Ascending aorta (tissue), 2 donors: ENCODE results near the gene HBE1. TPM values are rescaled to one million over a fixed set of nuclear protein-coding genes. Genes with fewer than 3 reads are reported as not detected.
"Not testable (repeated sequence)": the region's sequence is repeated elsewhere in the genome, so short reads cannot be mapped to it uniquely, and the experiment has no call there.

Experiments used
- DNase-seq, 2 donors: peaks; one replicate each; pipeline ENCODE4 v3.0.0-alpha.2; 2019; ENCODE audit warnings: low spot score in 2 of 2
- H3K27ac ChIP-seq, 2 donors: fragments of 200-600 bp; sonication (generic); one replicate each; pipeline ENCODE4 v1.5.1; 2016 to 2017; ENCODE audit warnings: mild to moderate bottlenecking in 1 of 2
- H3K27me3 ChIP-seq: fragments of 200-600 bp; sonication (generic); one replicate; pipeline ENCODE4 v1.5.1; 2017
- H3K36me3 ChIP-seq, 2 donors: fragments of 200-600 bp; sonication (generic); one replicate each; pipeline ENCODE4 v1.5.1; 2016
- H3K4me1 ChIP-seq, 2 donors: fragments of 200-600 bp; sonication (generic); one replicate each; pipeline ENCODE4 v1.5.1; 2016 to 2017; ENCODE audit warnings: mild to moderate bottlenecking in 1 of 2
- H3K4me3 ChIP-seq, 2 donors: fragments of 200-600 bp; sonication (generic); one replicate each; pipeline ENCODE4 v1.5.1; 2016 to 2017; ENCODE audit warnings: mild to moderate bottlenecking in 1 of 2
- H3K9me3 ChIP-seq, 2 donors: fragments of 200-600 bp; sonication (generic); one replicate each; pipeline ENCODE4 v1.5.1; 2016
- CTCF ChIP-seq, 3 experiments: fragments of 200-600 bp in 2 of 3; fragments of 450-650 bp in 1 of 3; sonication (generic) in 2 of 3; IDR thresholded peaks; one replicate each; pipeline ENCODE4 v1.5.1; 2016 to 2019; ENCODE audit warnings: antibody characterized with exemption in 3 of 3, mild to moderate bottlenecking in 1 of 3, moderate library complexity in 1 of 3
- intact Hi-C: fragments of 100-400 bp; cut with DNase I; formaldehyde crosslinking; loops from one replicate; pipeline ENCODE4 v1.15.1; 2023
- total RNA-seq: library from RNA; depleted of rRNA; stranded (reverse); fragments of >200 nt; gene quantifications from one replicate; pipeline ENCODE4 v1.1.0, GENCODE V29; 2016

The HBE1 gene
- total RNA-seq, 1 donor from 2014 or later, result not detected

DNA sequence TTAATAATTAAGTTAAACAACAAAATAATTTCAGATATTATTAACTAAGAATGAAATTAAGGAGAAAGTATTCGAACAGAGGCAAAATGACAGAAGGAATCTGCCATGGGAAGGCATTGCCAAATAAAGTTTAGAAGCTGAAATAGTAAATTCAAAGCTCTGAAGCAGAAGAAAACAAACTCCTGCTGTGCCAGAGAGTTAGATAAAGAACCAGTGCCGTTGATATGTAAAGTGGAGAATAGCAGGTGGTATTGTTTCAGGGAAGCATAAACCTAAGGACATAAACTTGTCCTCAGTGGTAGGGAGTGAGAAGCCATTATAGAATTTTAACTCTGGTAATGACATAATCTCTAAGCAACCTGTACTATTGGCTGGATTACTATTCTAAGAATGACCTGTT is 12.4 kb downstream of the HBE1 start:
- intact Hi-C loops, result no loop called here
- Histone ChIP-seq H3K4me3 (no peak overlapping the region), H3K4me1 (no peaks in the 10 kb centered on the region), H3K36me3 (no peaks in the 10 kb centered on the region), H3K9me3 (no peaks in the 10 kb centered on the region), H3K27me3 (no peaks in the 10 kb centered on the region), H3K27ac (no peak overlapping the region)
- no peak for DNase-seq
- TF ChIP-seq CTCF (IDR thresholded peaks at IDR 0.05), result no peak

DNA sequence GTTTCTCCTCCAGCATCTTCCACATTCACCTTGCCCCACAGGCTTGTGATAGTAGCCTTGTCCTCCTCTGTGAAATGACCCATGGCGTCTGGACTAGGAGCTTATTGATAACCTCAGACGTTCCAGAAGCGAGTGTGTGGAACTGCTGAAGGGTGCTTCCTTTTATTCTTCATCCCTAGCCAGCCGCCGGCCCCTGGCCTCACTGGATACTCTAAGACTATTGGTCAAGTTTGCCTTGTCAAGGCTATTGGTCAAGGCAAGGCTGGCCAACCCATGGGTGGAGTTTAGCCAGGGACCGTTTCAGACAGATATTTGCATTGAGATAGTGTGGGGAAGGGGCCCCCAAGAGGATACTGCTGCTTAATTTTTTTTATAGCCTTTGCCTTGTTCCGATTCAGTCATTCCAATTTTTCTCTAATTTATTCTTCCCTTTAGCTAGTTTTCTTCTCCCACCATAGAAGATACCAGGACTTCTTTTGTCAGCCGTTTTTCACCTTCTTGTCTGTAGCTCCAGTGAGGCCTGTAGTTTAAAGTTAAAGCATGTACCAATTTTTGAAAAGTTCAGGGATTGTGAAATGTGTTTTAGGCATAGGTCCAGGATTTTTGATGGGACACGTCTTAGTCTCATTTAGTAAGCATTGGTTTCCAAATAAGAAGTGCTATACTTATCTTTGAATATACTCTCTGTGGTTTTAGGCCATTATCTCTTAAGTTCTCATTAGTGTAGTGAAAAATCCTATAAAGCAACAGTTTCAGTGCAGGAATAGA is 14.9 kb downstream of the HBE1 start, which contains the start of gene HBG2:
TSS of gene HBG2 (minus strand) at position 136 of the 768 bp plus-strand sequence. CDS start at position 83, 53 bp downstream.
- DNase-seq, H3K27me3 ChIP-seq, H3K36me3 ChIP-seq, H3K9me3 ChIP-seq, H3K27ac ChIP-seq, intact Hi-C loops, H3K4me3 ChIP-seq, H3K4me1 ChIP-seq: not testable (repeated sequence)

DNA sequence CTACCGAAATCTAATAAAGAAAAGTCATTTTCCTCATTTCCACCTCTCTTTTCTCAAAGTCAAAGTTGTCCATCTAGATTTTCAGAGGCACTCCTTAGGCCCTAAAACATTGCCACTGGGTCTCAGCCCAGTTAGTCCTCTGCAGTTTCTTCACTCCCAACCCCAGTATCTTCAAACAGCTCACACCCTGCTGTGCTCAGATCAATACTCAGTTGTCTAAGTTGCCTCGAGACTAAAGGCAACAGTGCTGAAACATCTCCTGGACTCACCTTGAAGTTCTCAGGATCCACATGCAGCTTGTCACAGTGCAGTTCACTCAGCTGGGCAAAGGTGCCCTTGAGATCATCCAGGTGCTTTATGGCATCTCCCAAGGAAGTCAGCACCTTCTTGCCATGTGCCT is 15.7 kb downstream of the HBE1 start:
- H3K4me3 ChIP-seq, DNase-seq, intact Hi-C loops: not testable (repeated sequence)

GRCh38 chr11:5253440-5253839 is 16.3 kb downstream of the HBE1 start:
- H3K9me3 ChIP-seq, DNase-seq, H3K4me3 ChIP-seq, H3K4me1 ChIP-seq, H3K27me3 ChIP-seq, H3K27ac ChIP-seq, H3K36me3 ChIP-seq, intact Hi-C loops: not testable (repeated sequence)

More for the DNA sequence above, 15.7 kb downstream of the HBE1 start:
- not testable (repeated sequence) for H3K9me3 ChIP-seq, H3K27me3 ChIP-seq, H3K36me3 ChIP-seq, H3K27ac ChIP-seq, H3K4me1 ChIP-seq

- no peak overlapping the region for H3K4me3 ChIP-seq
- no peaks in the 10 kb centered on the region for H3K9me3 ChIP-seq
- DNase-seq, result no peak
- no peaks in the 10 kb centered on the region for H3K4me1 ChIP-seq
- intact Hi-C loops, result no loop called here
- no peak for TF ChIP-seq CTCF (IDR thresholded peaks at IDR 0.05)
- no peak overlapping the region for H3K27ac ChIP-seq
- H3K27me3 ChIP-seq, result no peaks in the 10 kb centered on the region
- no peaks in the 10 kb centered on the region for H3K36me3 ChIP-seq
These were observed 16.9 kb downstream of the HBE1 start for GRCh38 chr11:5252919-5253265.

- Histone ChIP-seq H3K4me3 (no peak overlapping the region), H3K27ac (no peak overlapping the region), H3K27me3 (no peaks in the 10 kb centered on the region), H3K36me3 (no peaks in the 10 kb centered on the region), H3K9me3 (no peaks in the 10 kb centered on the region), H3K4me1 (no peaks in the 10 kb centered on the region)
- intact Hi-C loops, result no loop called here
- no peak for TF ChIP-seq CTCF (IDR thresholded peaks at IDR 0.05)
- DNase-seq, result no peak
These were observed 17.4 kb downstream of the HBE1 start for GRCh38 chr11:5252192-5252918.

GRCh38 chr11:5251746-5252145 is 18.0 kb downstream of the HBE1 start:
- no peaks in the 10 kb centered on the region for H3K9me3 ChIP-seq
- H3K36me3 ChIP-seq, result no peaks in the 10 kb centered on the region
- H3K27ac ChIP-seq, result no peak overlapping the region
- no peaks in the 10 kb centered on the region for H3K27me3 ChIP-seq
- H3K4me1 ChIP-seq, result no peaks in the 10 kb centered on the region
- no peak overlapping the region for H3K4me3 ChIP-seq
- intact Hi-C loops, result no loop called here
- TF ChIP-seq CTCF (IDR thresholded peaks at IDR 0.05), result no peak
- no peak for DNase-seq
